ENCODE data around the gene ENDOD1.

ENDOD1 gene

GRCh38 chr11:95148938-95149337, 59.3 kb downstream of the ENDOD1 start:
- no peak for TF ChIP-seq CTCF (conservative IDR thresholded peaks at IDR 0.05; ENCODE audit: low read depth, low read length)
- no peak for DNase-seq (ENCODE audit: low read depth)
- no peak overlapping the region for H3K4me3 ChIP-seq (ENCODE audit: low read depth, low read length)

- TF ChIP-seq CTCF (conservative IDR thresholded peaks at IDR 0.05; ENCODE audit: low read depth, low read length) = no peak
- peak; percentile 35 for DNase-seq (ENCODE audit: low read depth)
- peak overlapping the region; percentile 68 for H3K4me3 ChIP-seq (ENCODE audit: low read depth, low read length)
Measured at GRCh38 chr11:95149651-95150364, 60.2 kb downstream of the ENDOD1 start.

GRCh38 chr11:95150956-95151684, 61.5 kb downstream of the ENDOD1 start:
- TF ChIP-seq CTCF (conservative IDR thresholded peaks at IDR 0.05; ENCODE audit: low read depth, low read length) = peak; percentile 79
- peak overlapping the region; percentile 68 for H3K4me3 ChIP-seq (ENCODE audit: low read depth, low read length)
- peak; percentile 94 for DNase-seq (ENCODE audit: low read depth)

- no peak for TF ChIP-seq CTCF (conservative IDR thresholded peaks at IDR 0.05; ENCODE audit: low read depth, low read length)
- DNase-seq (ENCODE audit: low read depth) = no peak
- no peak overlapping the region for H3K4me3 ChIP-seq (ENCODE audit: low read depth, low read length)
Measured at GRCh38 chr11:95152876-95153856, 63.5 kb downstream of the ENDOD1 start.

- H3K4me3 ChIP-seq (ENCODE audit: low read depth, low read length) = no peak overlapping the region
- no peak for DNase-seq (ENCODE audit: low read depth)
Measured at GRCh38 chr11:95153857-95154246, 64.2 kb downstream of the ENDOD1 start.

More at GRCh38 chr11:95153857-95154246, 64.2 kb downstream of the ENDOD1 start:
- TF ChIP-seq CTCF (conservative IDR thresholded peaks at IDR 0.05; ENCODE audit: low read depth, low read length) = no peak

All from choroid plexus epithelial cell (primary cell).